GM19455 (cell line): ENCODE data around the gene HNRNPM.
A peak's percentile ranks its signal among the peaks of the same experiment; 100 is the strongest.
"Not testable (repeated sequence)": the region's sequence is repeated elsewhere in the genome, so short reads cannot be mapped to it uniquely, and the experiment has no call there.

ENCODE experiments used
- ATAC-seq: cut with Tn5 transposase; IDR thresholded peaks from one replicate; pipeline ENCODE4 v1.9.1; 2021; ENCODE audit not compliant: unreplicated experiment

Gene HNRNPM

GRCh38 chr19:8444677-8445487, at the start of gene HNRNPM:
TSS of gene HNRNPM (plus strand) at chr19:8444975. CDS start at chr19:8444999, 24 bp downstream.
- ATAC-seq, result peak; percentile 79

GRCh38 chr19:8395621-8396082, 49.1 kb upstream of the HNRNPM start:
- ATAC-seq, result no peak

- ATAC-seq, result no peak
Measured at GRCh38 chr19:8396185-8396562, 48.6 kb upstream of the HNRNPM start.

GRCh38 chr19:8396563-8397203, 48.1 kb upstream of the HNRNPM start:
- no peak for ATAC-seq

- no peak for ATAC-seq
Measured at GRCh38 chr19:8397271-8397670, 47.5 kb upstream of the HNRNPM start.

- no peak for ATAC-seq
Measured at GRCh38 chr19:8397746-8398310, 46.9 kb upstream of the HNRNPM start.

- ATAC-seq, result no peak
Measured at GRCh38 chr19:8398311-8398771, 46.4 kb upstream of the HNRNPM start.

GRCh38 chr19:8399681-8400188, 45.0 kb upstream of the HNRNPM start:
- no peak for ATAC-seq

GRCh38 chr19:8401981-8402411, 42.8 kb upstream of the HNRNPM start:
- no peak for ATAC-seq

- no peak for ATAC-seq
Measured at GRCh38 chr19:8403098-8403819, 41.5 kb upstream of the HNRNPM start.

- ATAC-seq, result no peak
Measured at GRCh38 chr19:8403820-8404109, 41.0 kb upstream of the HNRNPM start.

- no peak for ATAC-seq
Measured at GRCh38 chr19:8404391-8405151, 40.2 kb upstream of the HNRNPM start.

- ATAC-seq, result not testable (repeated sequence)
Measured at GRCh38 chr19:8410718-8411117, 34.1 kb upstream of the HNRNPM start.

GRCh38 chr19:8412783-8413628, 31.8 kb upstream of the HNRNPM start, which contains the start of gene MARCHF2:
TSS of gene MARCHF2 (plus strand) at chr19:8413305. CDS start at chr19:8421841, 8,536 bp downstream.
- peak; percentile 98 for ATAC-seq

GRCh38 chr19:8413629-8413995, 31.2 kb upstream of the HNRNPM start:
- no peak for ATAC-seq

GRCh38 chr19:8416796-8417195, 28.0 kb upstream of the HNRNPM start:
- ATAC-seq, result no peak

GRCh38 chr19:8421484-8422461, 23.0 kb upstream of the HNRNPM start:
- ATAC-seq, result no peak

GRCh38 chr19:8423817-8424223, 21.0 kb upstream of the HNRNPM start:
- ATAC-seq, result no peak
